ENCODE data around the gene DOCK2.

DNA sequence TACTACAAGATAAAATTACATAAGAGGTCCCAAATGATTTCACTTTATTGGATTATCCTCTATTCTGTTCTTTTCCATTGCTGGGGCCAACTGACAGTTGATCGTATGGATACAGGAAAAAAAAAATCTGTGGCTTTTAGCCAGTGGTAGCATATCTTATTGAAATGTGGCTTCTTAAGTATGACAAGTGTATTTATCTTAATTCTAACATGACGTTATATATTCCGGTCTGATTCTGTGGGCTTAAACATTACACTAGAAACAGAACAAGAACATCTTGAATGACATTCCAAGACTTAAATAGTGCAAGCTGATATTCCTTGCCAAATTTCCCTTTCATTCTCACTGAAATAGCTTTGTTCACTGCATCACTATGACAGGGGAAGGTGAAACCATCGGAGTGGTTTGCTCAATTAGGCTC, 225.3 kb downstream of the DOCK2 start:
- TF ChIP-seq, protein P1, sequence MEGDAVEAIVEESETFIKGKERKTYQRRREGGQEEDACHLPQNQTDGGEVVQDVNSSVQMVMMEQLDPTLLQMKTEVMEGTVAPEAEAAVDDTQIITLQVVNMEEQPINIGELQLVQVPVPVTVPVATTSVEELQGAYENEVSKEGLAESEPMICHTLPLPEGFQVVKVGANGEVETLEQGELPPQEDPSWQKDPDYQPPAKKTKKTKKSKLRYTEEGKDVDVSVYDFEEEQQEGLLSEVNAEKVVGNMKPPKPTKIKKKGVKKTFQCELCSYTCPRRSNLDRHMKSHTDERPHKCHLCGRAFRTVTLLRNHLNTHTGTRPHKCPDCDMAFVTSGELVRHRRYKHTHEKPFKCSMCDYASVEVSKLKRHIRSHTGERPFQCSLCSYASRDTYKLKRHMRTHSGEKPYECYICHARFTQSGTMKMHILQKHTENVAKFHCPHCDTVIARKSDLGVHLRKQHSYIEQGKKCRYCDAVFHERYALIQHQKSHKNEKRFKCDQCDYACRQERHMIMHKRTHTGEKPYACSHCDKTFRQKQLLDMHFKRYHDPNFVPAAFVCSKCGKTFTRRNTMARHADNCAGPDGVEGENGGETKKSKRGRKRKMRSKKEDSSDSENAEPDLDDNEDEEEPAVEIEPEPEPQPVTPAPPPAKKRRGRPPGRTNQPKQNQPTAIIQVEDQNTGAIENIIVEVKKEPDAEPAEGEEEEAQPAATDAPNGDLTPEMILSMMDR (conservative IDR thresholded peaks at IDR 0.05; ENCODE audit: low read depth, low read length), result no peak
- TF ChIP-seq EZH2 (IDR thresholded peaks at IDR 0.05; ENCODE audit: borderline replicate concordance, low read depth, low read length, poor library complexity, severe bottlenecking), result no peak

Measured in A673 (cell line).